ENCODE results near the gene MAP2. TPM values are rescaled to one million over a fixed set of nuclear protein-coding genes. Genes with fewer than 3 reads are reported as not detected.
A peak's percentile ranks its signal among the peaks of the same experiment; 100 is the strongest.

Gene MAP2
- total and polyA plus RNA-seq, 9 donors: 5.4 to 10.0 (median 7.5) TPM

GRCh38 chr2:209560911-209561310 lies 137.1 kb downstream of the MAP2 start:
- H3K9me3 ChIP-seq (replicated peaks; ENCODE audit: control insufficient read depth, low read depth, low read length): no peaks in the 10 kb centered on the region
- WGBS (ENCODE audit: insufficient coverage): no CpG with 5 or more reads among the region's 3 CpGs
- no peak for DNase-seq
- no peaks in the 10 kb centered on the region for H3K4me1 ChIP-seq (ENCODE audit: control insufficient read depth, insufficient read depth, low read length)
- H3K4me3 ChIP-seq (ENCODE audit: low read length): no peak overlapping the region
- H3K27me3 ChIP-seq (ENCODE audit: control insufficient read depth, insufficient read depth, low read length): no peaks in the 10 kb centered on the region
- no peak overlapping the region for H3K27ac ChIP-seq (ENCODE audit: low read length)
- no peaks in the 10 kb centered on the region for H3K36me3 ChIP-seq (ENCODE audit: control insufficient read depth, insufficient read depth, low read length)

- no peaks in the 10 kb centered on the region for H3K36me3 ChIP-seq (ENCODE audit: control insufficient read depth, insufficient read depth, low read length)
- H3K27me3 ChIP-seq (ENCODE audit: control insufficient read depth, insufficient read depth, low read length): no peaks in the 10 kb centered on the region
- no peaks in the 10 kb centered on the region for H3K4me1 ChIP-seq (ENCODE audit: control insufficient read depth, insufficient read depth, low read length)
- H3K9me3 ChIP-seq (replicated peaks; ENCODE audit: control insufficient read depth, low read depth, low read length): no peaks in the 10 kb centered on the region
- DNase-seq: no peak
- H3K4me3 ChIP-seq (ENCODE audit: low read length): no peak overlapping the region
- 87% methylated on average over 3 of the region's 5 CpGs for WGBS (ENCODE audit: insufficient coverage)
- no peak overlapping the region for H3K27ac ChIP-seq (ENCODE audit: low read length)
These were observed 139.6 kb downstream of the MAP2 start for GRCh38 chr2:209563453-209563852.

DNA sequence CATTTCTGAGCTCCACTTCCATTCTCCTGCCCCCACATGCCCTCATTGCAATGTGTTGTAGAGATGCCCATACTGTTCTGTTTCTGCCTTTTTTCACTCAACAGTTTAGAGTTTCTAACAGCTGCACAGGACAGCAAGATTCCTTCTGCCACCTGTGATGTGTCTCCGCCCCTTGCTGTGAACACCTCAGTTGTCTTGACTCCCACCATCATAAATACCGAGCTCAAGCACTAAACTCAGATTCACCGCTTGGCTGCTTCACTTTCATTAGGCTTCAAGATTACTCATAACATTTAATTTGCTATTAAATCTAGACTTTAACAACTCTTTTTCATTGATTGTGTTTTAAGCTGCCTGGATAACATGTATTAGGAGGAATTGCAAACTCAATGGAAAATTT lies 141.0 kb downstream of the MAP2 start:
- Histone ChIP-seq H3K4me3 (ENCODE audit: low read length) (no peak overlapping the region), H3K27ac (ENCODE audit: low read length) (no peak overlapping the region), H3K36me3 (ENCODE audit: control insufficient read depth, insufficient read depth, low read length) (no peaks in the 10 kb centered on the region), H3K4me1 (ENCODE audit: control insufficient read depth, insufficient read depth, low read length) (no peaks in the 10 kb centered on the region), H3K27me3 (ENCODE audit: control insufficient read depth, insufficient read depth, low read length) (no peaks in the 10 kb centered on the region), H3K9me3 (replicated peaks; ENCODE audit: control insufficient read depth, low read depth, low read length) (no peaks in the 10 kb centered on the region)
- WGBS (ENCODE audit: insufficient coverage): 100% methylated on average over 1 of the region's 3 CpGs
- DNase-seq: no peak

DNA sequence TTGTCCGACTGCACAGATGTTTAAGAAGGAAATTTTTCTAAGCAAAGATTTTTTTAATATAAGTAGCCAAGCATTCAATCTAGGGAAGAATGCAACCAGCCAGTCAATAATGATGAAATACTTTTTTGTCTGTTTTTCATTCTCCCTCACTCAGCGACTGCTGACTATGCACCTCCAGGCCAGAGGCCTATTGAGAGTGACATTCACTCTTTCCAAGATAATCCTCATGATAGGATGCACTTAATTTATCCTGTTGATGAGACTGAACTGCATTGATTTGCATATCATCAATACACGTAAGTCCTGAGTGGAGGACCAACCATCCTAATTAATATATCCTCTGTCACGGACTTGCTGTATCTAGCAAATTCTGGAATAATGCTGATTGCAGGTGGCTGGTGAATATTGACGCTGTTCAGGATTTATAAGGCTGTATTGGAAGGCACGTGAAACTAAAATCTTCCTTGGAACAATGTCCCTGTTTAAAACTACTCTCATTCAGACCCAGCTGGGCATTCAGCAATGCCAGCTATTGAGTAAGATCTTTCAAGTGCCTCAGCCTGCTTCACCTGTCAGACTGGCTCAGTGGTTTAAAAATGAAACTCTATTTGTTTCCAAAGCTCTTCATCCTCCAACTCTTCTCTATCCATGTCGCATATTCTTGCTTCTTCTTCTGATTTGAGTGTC lies 142.2 kb downstream of the MAP2 start:
- Histone ChIP-seq H3K4me1 (ENCODE audit: control insufficient read depth, insufficient read depth, low read length) (no peaks in the 10 kb centered on the region), H3K27me3 (ENCODE audit: control insufficient read depth, insufficient read depth, low read length) (no peaks in the 10 kb centered on the region), H3K4me3 (ENCODE audit: low read length) (no peak overlapping the region), H3K27ac (ENCODE audit: low read length) (no peak overlapping the region), H3K9me3 (replicated peaks; ENCODE audit: control insufficient read depth, low read depth, low read length) (no peaks in the 10 kb centered on the region), H3K36me3 (ENCODE audit: control insufficient read depth, insufficient read depth, low read length) (no peaks in the 10 kb centered on the region)
- no peak for DNase-seq
- WGBS (ENCODE audit: insufficient coverage): no CpG with 5 or more reads among the region's 7 CpGs

GRCh38 chr2:209570194-209570593 lies 146.3 kb downstream of the MAP2 start:
- Histone ChIP-seq H3K36me3 (ENCODE audit: control insufficient read depth, insufficient read depth, low read length) (no peaks in the 10 kb centered on the region), H3K27ac (ENCODE audit: low read length) (no peak overlapping the region), H3K4me1 (ENCODE audit: control insufficient read depth, insufficient read depth, low read length) (no peaks in the 10 kb centered on the region), H3K27me3 (ENCODE audit: control insufficient read depth, insufficient read depth, low read length) (no peaks in the 10 kb centered on the region), H3K9me3 (replicated peaks; ENCODE audit: control insufficient read depth, low read depth, low read length) (no peaks in the 10 kb centered on the region), H3K4me3 (ENCODE audit: low read length) (no peak overlapping the region)
- no peak for DNase-seq
- WGBS (ENCODE audit: insufficient coverage): no CpG with 5 or more reads among the region's 1 CpG

GRCh38 chr2:209574515-209574914 lies 150.7 kb downstream of the MAP2 start:
- no CpG with 5 or more reads among the region's 2 CpGs for whole genome bisulfite sequencing (ENCODE audit: insufficient coverage)

DNA sequence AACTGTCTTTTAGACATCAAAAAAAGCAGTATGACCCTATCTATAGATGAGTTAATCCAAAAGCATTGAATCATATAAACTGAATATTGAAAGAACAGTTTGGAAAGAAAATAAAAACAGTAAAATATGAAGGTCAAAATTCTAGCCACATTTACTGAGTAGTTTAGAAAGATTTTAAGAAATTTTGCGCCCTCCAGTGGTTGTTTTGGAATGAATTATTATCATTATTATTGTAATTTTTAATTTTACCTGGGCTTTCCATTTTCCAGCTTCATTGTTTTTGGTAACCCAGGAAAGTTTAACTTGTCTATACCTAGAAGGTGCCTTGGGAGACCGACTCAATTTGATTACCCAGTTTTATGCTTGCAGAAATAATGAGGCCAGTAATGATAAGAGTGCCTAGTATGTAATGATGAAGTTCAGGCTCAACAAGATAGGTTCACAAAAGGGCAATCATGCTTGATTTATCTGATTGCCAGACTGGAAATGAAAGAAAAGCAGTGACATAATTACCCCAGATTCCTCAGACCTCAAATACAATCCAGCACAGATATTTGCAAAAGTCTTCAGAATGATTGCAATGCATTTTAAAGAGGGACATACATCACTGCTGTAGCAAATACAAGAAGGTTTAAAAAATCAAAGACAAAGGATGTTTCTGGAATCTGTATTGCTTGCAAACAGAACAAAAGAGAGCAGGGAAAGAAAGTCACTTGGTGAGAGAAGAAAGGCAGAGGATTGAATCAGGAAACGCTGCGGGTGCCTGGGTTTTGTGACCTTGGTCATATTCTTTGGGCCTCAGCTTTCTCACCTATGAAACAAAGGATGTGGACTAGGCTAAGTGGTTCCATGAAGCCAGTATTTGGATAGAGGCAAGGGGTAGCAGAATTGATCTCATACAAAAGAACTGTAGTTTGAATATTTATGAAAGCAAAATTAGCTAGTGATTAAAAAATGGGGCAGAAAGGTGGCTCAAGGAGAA lies 153.8 kb downstream of the MAP2 start:
- Histone ChIP-seq H3K36me3 (ENCODE audit: control insufficient read depth, insufficient read depth, low read length) (no peaks in the 10 kb centered on the region), H3K27ac (ENCODE audit: low read length) (no peak overlapping the region), H3K4me3 (ENCODE audit: low read length) (no peak overlapping the region), H3K27me3 (ENCODE audit: control insufficient read depth, insufficient read depth, low read length) (no peaks in the 10 kb centered on the region), H3K4me1 (ENCODE audit: control insufficient read depth, insufficient read depth, low read length) (peaks cover 2% of the 10 kb centered on the region), H3K9me3 (replicated peaks; ENCODE audit: control insufficient read depth, low read depth, low read length) (no peaks in the 10 kb centered on the region)
- 88% methylated on average over 2 of the region's 4 CpGs for WGBS (ENCODE audit: insufficient coverage)
- peak; percentile 25 for DNase-seq

More at GRCh38 chr2:209574515-209574914, 150.7 kb downstream of the MAP2 start:
- H3K36me3 ChIP-seq (ENCODE audit: control insufficient read depth, insufficient read depth, low read length): no peaks in the 10 kb centered on the region
- H3K27me3 ChIP-seq (ENCODE audit: control insufficient read depth, insufficient read depth, low read length): no peaks in the 10 kb centered on the region
- no peak for DNase-seq
- H3K4me3 ChIP-seq (ENCODE audit: low read length): no peak overlapping the region
- H3K4me1 ChIP-seq (ENCODE audit: control insufficient read depth, insufficient read depth, low read length): peaks cover 2% of the 10 kb centered on the region
- H3K9me3 ChIP-seq (replicated peaks; ENCODE audit: control insufficient read depth, low read depth, low read length): no peaks in the 10 kb centered on the region
- no peak overlapping the region for H3K27ac ChIP-seq (ENCODE audit: low read length)

- no peak overlapping the region for H3K4me3 ChIP-seq (ENCODE audit: low read length)
- no CpG with 5 or more reads among the region's 3 CpGs for WGBS (ENCODE audit: insufficient coverage)
- H3K36me3 ChIP-seq (ENCODE audit: control insufficient read depth, insufficient read depth, low read length): no peaks in the 10 kb centered on the region
- no peaks in the 10 kb centered on the region for H3K27me3 ChIP-seq (ENCODE audit: control insufficient read depth, insufficient read depth, low read length)
- H3K27ac ChIP-seq (ENCODE audit: low read length): peak overlapping the region; percentile 26
- peaks cover 2% of the 10 kb centered on the region for H3K4me1 ChIP-seq (ENCODE audit: control insufficient read depth, insufficient read depth, low read length)
- peak; percentile 64 for DNase-seq
- no peaks in the 10 kb centered on the region for H3K9me3 ChIP-seq (replicated peaks; ENCODE audit: control insufficient read depth, low read depth, low read length)
These were observed 154.7 kb downstream of the MAP2 start for GRCh38 chr2:209578394-209579001.

DNA sequence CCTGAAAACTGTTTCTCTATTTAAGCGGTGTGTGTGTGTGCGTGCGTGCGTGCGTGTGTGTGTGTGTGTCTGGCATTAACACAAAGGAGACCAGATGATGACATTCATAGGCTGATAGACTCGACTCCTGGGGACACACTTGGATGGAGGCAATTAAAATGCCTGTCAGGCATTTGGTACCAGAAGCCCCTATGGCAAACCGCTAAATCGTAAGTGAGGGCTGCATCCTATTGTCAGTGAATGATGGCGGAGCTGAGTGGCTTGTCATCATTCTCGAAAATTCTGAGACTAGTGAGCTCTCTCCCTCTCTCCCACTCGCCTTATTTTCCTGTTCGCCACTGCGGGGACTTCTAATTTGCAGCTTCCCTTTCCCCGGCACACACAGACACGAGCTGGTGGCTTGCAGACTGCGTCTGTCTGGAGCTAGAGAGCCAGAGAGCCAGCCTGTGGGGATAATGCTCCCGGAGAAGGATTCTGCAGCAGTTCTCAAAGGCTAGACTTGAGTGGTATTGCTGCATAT lies 155.4 kb downstream of the MAP2 start:
- WGBS (ENCODE audit: insufficient coverage): 45% methylated on average over 9 of the region's 17 CpGs
- peak; percentile 63 for DNase-seq

GRCh38 chr2:209581040-209581439 lies 157.2 kb downstream of the MAP2 start:
- WGBS (ENCODE audit: insufficient coverage): no CpG with 5 or more reads among the region's 1 CpG
- Histone ChIP-seq H3K4me3 (ENCODE audit: low read length) (no peak overlapping the region), H3K4me1 (ENCODE audit: control insufficient read depth, insufficient read depth, low read length) (peaks cover 2% of the 10 kb centered on the region), H3K27ac (ENCODE audit: low read length) (no peak overlapping the region), H3K27me3 (ENCODE audit: control insufficient read depth, insufficient read depth, low read length) (no peaks in the 10 kb centered on the region), H3K9me3 (replicated peaks; ENCODE audit: control insufficient read depth, low read depth, low read length) (no peaks in the 10 kb centered on the region), H3K36me3 (ENCODE audit: control insufficient read depth, insufficient read depth, low read length) (no peaks in the 10 kb centered on the region)
- DNase-seq: no peak

More for the DNA sequence above, 155.4 kb downstream of the MAP2 start:
- peak overlapping the region; percentile 41 for H3K4me3 ChIP-seq (ENCODE audit: low read length)
- no peaks in the 10 kb centered on the region for H3K36me3 ChIP-seq (ENCODE audit: control insufficient read depth, insufficient read depth, low read length)
- peak overlapping the region; percentile 60 for H3K27ac ChIP-seq (ENCODE audit: low read length)
- H3K27me3 ChIP-seq (ENCODE audit: control insufficient read depth, insufficient read depth, low read length): no peaks in the 10 kb centered on the region
- H3K4me1 ChIP-seq (ENCODE audit: control insufficient read depth, insufficient read depth, low read length): peaks cover 2% of the 10 kb centered on the region
- no peaks in the 10 kb centered on the region for H3K9me3 ChIP-seq (replicated peaks; ENCODE audit: control insufficient read depth, low read depth, low read length)

Data from muscle of leg (tissue), 11 donors.